IPS-NIHi11 (cell line): ENCODE measurements around the gene CCDC192.
"Not testable (repeated sequence)": the region's sequence is repeated elsewhere in the genome, so short reads cannot be mapped to it uniquely, and the experiment has no call there.

Source experiments
- DNase-seq: peaks from one replicate; pipeline ENCODE4 v3.0.0; 2012; ENCODE audit warnings: mixed read lengths, low spot score

CCDC192 gene

GRCh38 chr5:127762412-127762811, 59.2 kb downstream of the CCDC192 start:
- no peak for DNase-seq

- no peak for DNase-seq
These were observed 63.6 kb downstream of the CCDC192 start for GRCh38 chr5:127766676-127767335.

- no peak for DNase-seq
These were observed 66.2 kb downstream of the CCDC192 start for GRCh38 chr5:127769386-127769785.

GRCh38 chr5:127770272-127770671, 67.1 kb downstream of the CCDC192 start:
- DNase-seq: no peak

GRCh38 chr5:127772531-127772930, 69.3 kb downstream of the CCDC192 start:
- DNase-seq: no peak

- no peak for DNase-seq
These were observed 71.0 kb downstream of the CCDC192 start for GRCh38 chr5:127774221-127774620.

GRCh38 chr5:127776477-127776876, 73.3 kb downstream of the CCDC192 start:
- no peak for DNase-seq

- no peak for DNase-seq
These were observed 74.8 kb downstream of the CCDC192 start for GRCh38 chr5:127777957-127778356.

GRCh38 chr5:127782450-127782849, 79.3 kb downstream of the CCDC192 start:
- DNase-seq: not testable (repeated sequence)

GRCh38 chr5:127785098-127785927, 82.1 kb downstream of the CCDC192 start:
- DNase-seq: no peak

GRCh38 chr5:127791439-127791838, 88.2 kb downstream of the CCDC192 start:
- no peak for DNase-seq

- DNase-seq: not testable (repeated sequence)
These were observed 88.7 kb downstream of the CCDC192 start for GRCh38 chr5:127791908-127792307.

GRCh38 chr5:127793052-127793451, 89.9 kb downstream of the CCDC192 start:
- no peak for DNase-seq

GRCh38 chr5:127793879-127794278, 90.7 kb downstream of the CCDC192 start:
- no peak for DNase-seq

- DNase-seq: no peak
These were observed 93.0 kb downstream of the CCDC192 start for GRCh38 chr5:127796211-127796610.

GRCh38 chr5:127799293-127799905, 96.2 kb downstream of the CCDC192 start:
- no peak for DNase-seq

GRCh38 chr5:127801751-127802476, 98.7 kb downstream of the CCDC192 start:
- no peak for DNase-seq

- no peak for DNase-seq
These were observed 99.3 kb downstream of the CCDC192 start for GRCh38 chr5:127802477-127802865.

- DNase-seq: no peak
These were observed 101.8 kb downstream of the CCDC192 start for GRCh38 chr5:127804886-127805426.

GRCh38 chr5:127805448-127805847, 102.3 kb downstream of the CCDC192 start:
- DNase-seq: no peak

- DNase-seq: no peak
These were observed 103.6 kb downstream of the CCDC192 start for GRCh38 chr5:127806776-127807175.

GRCh38 chr5:127809533-127809932, 106.3 kb downstream of the CCDC192 start:
- no peak for DNase-seq
